Hindlimb muscle (tissue), 1 donor: ENCODE results near the gene REG3G. TPM values are rescaled to one million over a fixed set of nuclear protein-coding genes. Genes with fewer than 3 reads are reported as not detected.
"Not testable (repeated sequence)": the region's sequence is repeated elsewhere in the genome, so short reads cannot be mapped to it uniquely, and the experiment has no call there.

ENCODE experiments used
- DNase-seq: peaks from one replicate; pipeline ENCODE4 v3.0.0-alpha.2; 2013
- polyA plus RNA-seq: library from polyadenylated mRNA; unstranded; fragments of 120-200 nt; gene quantifications from one replicate; pipeline ENCODE4 v1.2.1, GENCODE V29; 2013; ENCODE audit not compliant: insufficient read length

Gene REG3G
- polyA plus RNA-seq, 1 donor = not detected

GRCh38 chr2:79026061-79026460, 559 bp downstream of the REG3G start:
- DNase-seq = no peak

- no peak for DNase-seq
These were observed 14.4 kb downstream of the REG3G start for GRCh38 chr2:79039944-79040343.

GRCh38 chr2:79041032-79041448, 15.5 kb downstream of the REG3G start:
- DNase-seq = peak; percentile 38

DNA sequence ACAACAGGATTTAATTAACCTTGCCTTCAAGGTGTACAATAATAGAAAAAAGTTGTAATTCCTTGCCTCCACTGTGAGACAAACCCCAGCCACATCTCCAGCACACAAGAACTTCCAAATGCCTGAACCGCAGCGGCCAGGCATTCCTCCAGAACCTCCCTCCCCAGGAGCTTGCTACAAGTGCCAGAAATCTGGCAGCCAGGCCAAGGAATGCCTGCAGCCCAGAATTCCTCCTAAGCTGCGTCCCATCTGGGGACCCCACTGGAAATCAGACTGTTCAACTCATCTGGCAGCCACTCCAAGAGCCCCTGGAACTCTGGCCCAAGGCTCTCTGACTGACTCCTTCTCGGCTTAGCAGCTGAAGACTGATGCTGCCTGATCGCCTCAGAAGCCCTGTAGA, 28.0 kb downstream of the REG3G start:
- DNase-seq = peak; percentile 52

DNA sequence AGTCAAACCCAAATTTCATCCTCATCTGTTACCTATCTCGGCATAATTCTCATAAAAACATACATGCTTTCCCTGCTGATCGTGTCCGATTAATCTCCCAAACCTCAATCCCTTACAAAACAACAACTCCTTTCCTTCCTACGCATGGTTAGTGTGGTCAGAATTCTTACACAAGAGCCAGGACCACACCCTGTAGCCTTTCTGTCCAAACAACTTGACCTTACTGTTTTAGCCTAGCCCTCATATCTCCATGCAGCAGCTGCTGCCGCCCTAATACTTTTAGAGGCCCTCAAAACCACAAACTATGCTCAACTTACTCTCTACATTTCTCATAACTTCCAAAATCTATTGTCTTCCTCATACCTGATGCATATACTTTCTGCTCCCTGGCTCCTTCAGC, 29.3 kb downstream of the REG3G start:
- not testable (repeated sequence) for DNase-seq

DNA sequence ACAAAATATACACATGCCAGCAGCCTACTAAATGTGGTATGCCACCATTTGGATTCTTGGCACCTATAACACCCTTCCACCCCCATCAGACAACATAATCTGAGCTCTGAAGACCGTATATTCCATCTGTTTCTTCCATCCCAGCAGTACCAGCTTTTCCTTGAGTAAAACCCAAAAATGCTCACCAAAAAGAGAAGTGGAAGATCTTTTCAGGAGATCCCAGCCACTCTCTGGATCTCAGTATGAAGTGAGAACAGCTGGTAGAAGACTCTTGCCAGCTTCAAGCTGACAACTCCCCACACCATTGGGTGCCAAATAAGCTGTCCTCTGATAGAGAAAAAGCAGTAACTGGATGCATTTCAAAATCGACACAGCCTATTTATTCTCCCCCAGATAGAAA, 39.7 kb downstream of the REG3G start:
- DNase-seq = no peak

GRCh38 chr2:79071078-79071477, 45.6 kb downstream of the REG3G start:
- DNase-seq = no peak

Other genes starting within 250 kb of the REG3G start
- gene REG1B, start 62.3 kb downstream of the REG3G start, polyA plus RNA-seq = not detected
- gene REG1A, start 94.8 kb downstream of the REG3G start, polyA plus RNA-seq = not detected
- not detected for gene REG3A, start 134.1 kb downstream of the REG3G start, polyA plus RNA-seq